HG02973 (cell line): ENCODE data around the gene VASP.

ENCODE experiments used
- ATAC-seq: cut with Tn5 transposase; IDR thresholded peaks from one replicate; pipeline ENCODE4 v1.9.1; 2021; ENCODE audit warnings: moderate library complexity; ENCODE audit not compliant: unreplicated experiment

Gene VASP

GRCh38 chr19:45514376-45515051, 7.2 kb downstream of the VASP start:
- ATAC-seq, result no peak

DNA sequence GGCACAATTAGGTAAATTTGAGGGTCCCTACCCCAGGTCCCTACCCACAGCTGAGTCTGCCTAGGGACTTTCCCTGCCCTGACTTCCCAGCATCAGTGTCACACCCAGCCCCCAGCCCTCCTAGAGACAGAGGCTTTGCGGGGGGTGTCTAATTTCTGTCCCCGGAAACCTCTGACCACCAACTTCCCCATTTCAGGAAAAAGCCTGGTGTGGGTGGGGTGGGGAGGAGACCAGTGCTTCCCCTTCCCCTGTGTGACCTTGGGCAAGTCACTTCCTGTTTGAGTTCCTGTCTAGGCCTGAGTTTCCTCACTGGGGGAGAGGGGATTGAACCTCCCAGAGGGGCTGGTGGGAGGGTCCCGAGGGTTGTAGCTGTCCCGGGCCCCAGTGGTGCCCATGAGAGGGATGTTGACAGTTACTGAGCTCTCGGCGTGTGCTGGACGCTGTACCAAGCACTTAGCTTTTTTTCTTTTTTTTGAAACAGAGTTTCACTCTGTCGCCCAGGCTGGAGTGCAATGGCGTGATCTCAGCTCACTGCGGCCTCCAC, 7.9 kb downstream of the VASP start:
- ATAC-seq, result no peak

- no peak for ATAC-seq
These were observed 8.6 kb downstream of the VASP start for GRCh38 chr19:45515807-45516401.

DNA sequence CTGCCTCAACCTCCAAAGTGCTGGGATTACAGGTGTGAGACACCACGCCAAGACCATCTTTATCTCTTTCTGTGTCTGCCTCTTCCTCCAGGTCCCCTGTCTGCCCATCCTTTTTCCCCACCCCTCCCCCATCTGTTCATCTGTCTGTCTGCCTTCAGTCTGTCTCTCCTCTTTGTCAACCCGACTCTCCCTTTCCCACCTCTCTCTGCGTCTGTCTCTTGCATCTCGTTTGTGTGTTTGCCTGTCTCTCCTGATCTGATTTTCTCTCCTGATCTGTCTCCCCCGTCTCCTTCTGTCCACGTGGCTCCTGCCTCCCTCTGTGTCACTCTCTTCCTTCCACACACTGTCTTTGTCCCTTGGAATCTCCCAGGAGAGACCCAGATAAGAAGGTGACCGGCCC, 10.0 kb downstream of the VASP start:
- no peak for ATAC-seq

DNA sequence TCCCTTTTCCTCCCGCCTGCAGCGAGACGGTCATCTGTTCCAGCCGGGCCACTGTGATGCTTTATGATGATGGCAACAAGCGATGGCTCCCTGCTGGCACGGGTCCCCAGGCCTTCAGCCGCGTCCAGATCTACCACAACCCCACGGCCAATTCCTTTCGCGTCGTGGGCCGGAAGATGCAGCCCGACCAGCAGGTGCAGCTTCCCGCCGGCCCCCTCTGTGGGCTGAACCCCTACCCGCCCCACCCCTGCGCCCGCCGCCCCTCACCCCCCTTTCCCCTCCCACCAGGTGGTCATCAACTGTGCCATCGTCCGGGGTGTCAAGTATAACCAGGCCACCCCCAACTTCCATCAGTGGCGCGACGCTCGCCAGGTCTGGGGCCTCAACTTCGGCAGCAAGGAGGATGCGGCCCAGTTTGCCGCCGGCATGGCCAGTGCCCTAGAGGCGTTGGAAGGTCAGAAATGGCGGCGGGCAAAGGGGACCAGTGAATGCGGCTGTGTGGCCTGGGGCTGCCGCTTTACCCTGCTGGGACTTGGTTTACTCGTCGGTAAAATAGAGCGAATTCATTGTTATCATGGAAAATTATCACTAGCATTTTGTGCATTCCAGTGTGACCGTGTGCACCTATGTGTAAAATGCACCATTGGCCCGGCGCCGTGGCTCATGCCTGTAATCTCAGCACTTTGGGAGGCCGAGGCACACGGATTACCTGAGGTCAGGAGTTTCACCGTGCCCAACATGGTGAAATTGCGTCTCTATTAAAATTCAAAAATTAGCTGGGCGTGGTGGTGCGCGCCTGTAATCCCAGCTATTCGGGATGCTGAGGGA, 10.6 kb downstream of the VASP start:
- no peak for ATAC-seq

DNA sequence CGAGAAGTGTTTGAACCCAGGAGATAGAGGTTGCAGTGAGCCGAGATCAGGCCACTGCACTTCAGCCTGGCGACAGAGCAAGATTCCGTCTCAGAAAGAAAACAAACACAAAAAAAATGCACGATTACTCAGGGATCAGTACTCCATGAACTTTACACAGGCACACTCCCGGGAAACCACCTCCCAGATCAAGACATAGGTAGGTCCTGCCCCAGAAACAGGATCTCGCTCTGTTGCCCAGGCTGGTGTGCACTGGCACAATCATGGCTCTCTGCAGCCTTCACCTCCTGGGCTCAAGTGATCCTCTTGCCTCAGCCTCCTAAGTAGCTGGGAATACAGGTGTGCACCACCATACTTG, 11.2 kb downstream of the VASP start:
- ATAC-seq, result no peak

- ATAC-seq, result no peak
These were observed 15.0 kb downstream of the VASP start for GRCh38 chr19:45522010-45522941.

DNA sequence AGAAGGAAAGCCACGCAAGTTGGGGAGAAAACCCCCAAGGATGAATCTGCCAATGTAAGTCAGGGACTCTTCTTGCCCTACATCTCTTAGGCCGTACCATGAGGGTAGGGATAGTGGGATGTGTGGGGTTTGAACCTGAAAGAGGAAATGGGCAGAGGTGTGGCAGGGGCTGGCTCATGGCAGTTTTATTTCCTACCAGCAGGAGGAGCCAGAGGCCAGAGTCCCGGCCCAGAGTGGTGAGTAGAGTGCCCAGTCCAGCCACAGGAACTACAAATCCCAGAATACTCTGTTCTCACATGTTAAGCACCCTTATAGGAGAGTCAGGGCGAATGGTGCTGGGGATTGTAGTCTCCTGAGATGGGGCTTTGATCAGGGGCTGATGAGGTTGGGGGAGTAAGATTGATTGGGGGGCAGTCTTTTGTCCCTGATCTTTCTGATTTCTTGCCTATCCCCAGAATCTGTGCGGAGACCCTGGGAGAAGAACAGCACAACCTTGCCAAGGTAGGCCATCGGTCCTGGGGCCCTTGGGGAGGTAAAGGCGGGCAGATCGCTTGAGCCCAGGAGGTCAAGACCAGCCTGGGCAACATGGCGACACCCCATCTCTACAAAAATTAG, 16.5 kb downstream of the VASP start:
- no peak for ATAC-seq

DNA sequence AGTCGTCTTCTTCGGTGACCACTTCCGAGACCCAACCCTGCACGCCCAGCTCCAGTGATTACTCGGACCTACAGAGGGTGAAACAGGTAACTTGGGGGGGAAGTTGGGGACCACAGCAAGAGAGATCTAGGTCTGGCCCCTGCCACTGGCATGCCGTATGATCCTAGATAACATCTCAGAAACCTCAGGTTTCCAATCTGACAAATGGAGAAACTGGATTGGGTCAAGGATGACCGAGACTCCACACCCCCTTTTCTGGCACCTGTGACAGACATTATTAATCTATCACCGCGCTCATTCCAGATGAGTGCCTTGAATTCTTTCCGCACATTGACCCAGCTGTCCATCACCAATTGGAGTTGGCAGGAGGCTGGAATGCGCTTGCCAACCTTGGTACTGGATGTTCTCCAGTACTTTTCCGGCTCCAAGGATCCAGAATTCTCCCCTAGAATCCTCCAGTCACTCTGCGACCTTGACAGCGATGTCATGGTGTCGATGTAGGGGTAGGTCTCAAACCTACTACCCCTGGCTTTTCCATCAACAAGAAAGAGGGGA, 17.4 kb downstream of the VASP start:
- no peak for ATAC-seq

DNA sequence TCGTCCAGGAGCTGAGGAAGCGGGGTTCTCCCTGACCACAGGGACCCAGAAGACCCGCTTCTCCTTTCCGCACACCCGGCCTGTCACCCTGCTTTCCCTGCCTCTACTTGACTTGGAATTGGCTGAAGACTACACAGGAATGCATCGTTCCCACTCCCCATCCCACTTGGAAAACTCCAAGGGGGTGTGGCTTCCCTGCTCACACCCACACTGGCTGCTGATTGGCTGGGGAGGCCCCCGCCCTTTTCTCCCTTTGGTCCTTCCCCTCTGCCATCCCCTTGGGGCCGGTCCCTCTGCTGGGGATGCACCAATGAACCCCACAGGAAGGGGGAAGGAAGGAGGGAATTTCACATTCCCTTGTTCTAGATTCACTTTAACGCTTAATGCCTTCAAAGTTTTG, 18.9 kb downstream of the VASP start:
- no peak for ATAC-seq

GRCh38 chr19:45526971-45527370, 19.7 kb downstream of the VASP start:
- ATAC-seq, result no peak

GRCh38 chr19:45527731-45528130, 20.5 kb downstream of the VASP start:
- ATAC-seq, result no peak

- ATAC-seq, result no peak
These were observed 21.0 kb downstream of the VASP start for GRCh38 chr19:45528149-45528743.

DNA sequence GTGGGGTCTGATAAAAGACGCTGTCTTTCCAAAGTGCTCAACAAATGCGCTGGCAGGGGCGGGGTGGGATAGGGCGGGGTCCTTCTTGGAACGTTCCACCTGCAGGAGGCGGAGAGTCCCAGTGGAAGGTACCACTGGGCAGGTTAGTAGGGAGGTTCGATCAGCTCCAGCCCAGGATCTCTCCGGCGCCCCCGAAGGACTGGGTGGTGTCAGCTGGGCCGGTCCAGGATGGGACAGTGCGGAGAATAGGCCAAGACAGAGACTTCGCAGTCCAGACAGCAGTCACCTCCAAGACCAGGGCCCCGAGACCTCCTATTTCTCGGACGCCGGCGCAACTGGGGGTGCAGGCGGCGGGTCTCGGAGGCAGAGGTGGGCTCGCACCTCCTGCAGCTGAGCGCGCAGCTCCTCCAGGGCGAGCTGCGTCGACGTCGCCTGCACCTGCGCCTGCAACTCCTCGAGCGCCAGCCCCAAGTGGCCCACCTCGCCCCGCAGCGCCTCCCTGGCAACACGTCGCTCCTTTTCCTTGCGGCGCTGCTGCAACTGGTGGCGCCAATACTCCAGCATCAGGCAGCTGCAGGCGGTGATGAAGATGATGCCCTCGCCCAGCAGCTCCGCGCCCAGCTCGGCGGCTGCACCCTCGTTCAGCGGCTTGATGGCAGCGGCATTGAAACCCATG, 21.6 kb downstream of the VASP start:
- ATAC-seq, result no peak

DNA sequence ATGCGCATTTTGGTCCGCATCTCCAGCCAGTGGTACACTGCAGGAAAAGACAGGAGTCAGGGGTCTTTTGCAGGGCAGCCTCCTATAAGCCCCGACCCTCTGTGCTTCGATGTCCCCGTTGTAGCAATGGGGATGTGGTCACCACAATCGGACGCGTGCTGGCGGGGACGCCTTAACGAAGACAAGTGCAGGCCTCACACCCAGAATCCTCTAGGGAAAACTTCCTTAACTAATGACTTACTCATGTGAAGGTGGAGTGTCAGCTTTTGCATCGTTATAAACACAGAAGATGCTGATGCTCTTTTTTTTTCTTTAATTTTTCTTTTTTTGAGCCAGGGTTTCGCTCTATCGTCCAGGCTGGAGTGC, 22.1 kb downstream of the VASP start:
- ATAC-seq, result no peak

- ATAC-seq, result no peak
These were observed 24.1 kb downstream of the VASP start for GRCh38 chr19:45531349-45531748.

GRCh38 chr19:45539459-45539858, 32.2 kb downstream of the VASP start:
- ATAC-seq, result no peak

DNA sequence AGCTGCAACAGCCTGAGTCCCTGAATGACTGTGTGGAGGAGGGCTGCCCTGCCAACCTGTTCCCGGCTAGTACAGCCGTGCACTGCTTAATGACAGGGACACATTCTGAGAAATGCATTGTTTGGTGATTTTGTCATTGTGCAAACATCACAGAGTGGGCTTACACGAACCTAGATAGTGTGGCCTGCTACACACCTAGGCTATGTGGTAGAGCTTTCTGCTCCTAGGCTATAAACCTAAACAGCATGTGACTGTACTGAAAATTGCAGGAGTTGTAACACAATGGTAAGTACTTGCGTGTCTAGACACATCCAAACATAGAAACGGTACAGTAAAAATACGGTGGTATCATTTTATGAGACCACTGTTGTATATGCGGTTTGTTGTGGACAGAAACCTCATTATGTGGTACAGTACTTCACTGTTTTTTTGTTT, 35.0 kb downstream of the VASP start:
- ATAC-seq, result no peak

GRCh38 chr19:45547211-45547770, 40.0 kb downstream of the VASP start:
- no peak for ATAC-seq
